ENCODE data around the gene TRMT10A.

DNA sequence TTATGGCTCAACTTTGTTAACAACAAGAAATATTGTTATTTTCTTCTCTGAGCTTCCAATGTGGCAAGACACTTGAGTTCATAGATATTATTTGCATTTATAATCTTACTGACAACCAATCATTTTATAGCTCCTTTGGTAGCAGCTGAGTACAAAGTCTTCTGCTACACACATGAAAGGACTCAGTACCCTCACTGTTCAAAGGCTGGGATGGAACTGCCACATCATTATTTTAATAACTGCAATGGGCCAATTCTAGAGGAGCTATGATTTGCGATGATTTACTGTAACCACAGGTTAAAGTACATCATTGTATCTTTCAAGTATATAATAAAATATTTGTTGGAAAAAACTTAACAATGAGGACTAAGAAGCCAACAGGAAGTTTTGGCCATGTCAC is 21.7 kb upstream of the TRMT10A start:
- TF ChIP-seq, protein P1, sequence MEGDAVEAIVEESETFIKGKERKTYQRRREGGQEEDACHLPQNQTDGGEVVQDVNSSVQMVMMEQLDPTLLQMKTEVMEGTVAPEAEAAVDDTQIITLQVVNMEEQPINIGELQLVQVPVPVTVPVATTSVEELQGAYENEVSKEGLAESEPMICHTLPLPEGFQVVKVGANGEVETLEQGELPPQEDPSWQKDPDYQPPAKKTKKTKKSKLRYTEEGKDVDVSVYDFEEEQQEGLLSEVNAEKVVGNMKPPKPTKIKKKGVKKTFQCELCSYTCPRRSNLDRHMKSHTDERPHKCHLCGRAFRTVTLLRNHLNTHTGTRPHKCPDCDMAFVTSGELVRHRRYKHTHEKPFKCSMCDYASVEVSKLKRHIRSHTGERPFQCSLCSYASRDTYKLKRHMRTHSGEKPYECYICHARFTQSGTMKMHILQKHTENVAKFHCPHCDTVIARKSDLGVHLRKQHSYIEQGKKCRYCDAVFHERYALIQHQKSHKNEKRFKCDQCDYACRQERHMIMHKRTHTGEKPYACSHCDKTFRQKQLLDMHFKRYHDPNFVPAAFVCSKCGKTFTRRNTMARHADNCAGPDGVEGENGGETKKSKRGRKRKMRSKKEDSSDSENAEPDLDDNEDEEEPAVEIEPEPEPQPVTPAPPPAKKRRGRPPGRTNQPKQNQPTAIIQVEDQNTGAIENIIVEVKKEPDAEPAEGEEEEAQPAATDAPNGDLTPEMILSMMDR (IDR thresholded peaks at IDR 0.05): no peak
- TF ChIP-seq POLR2AphosphoS5 (IDR thresholded peaks at IDR 0.05) (no peak), POLR2A (IDR thresholded peaks at IDR 0.05) (no peak), EP300 (IDR thresholded peaks at IDR 0.05) (no peak)
